ENCODE measurements around the gene ANKRD13D.
"Not testable (repeated sequence)": the region's sequence is repeated elsewhere in the genome, so short reads cannot be mapped to it uniquely, and the experiment has no call there.

ANKRD13D gene

DNA sequence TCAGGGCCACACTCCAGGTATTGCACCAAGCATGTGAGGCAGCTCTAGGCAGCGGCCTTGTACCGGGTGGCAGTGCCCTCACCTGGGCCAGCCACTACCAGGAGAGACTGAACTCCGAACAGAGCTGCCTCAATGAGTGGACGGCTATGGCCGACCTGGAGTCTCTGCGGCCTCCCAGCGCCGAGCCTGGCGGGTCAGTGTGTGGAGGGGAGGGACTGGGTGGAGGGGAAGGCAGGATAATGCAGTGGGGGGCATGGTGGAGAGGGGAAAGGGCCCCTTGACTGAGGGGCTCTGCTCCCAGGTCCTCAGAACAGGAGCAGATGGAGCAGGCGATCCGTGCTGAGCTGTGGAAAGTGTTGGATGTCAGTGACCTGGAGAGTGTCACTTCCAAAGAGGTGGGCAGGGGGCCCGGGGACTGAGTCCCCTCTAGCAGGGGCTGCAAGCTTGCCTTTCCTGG, 18.5 kb downstream of the ANKRD13D start:
- FAIRE-seq: no peak

DNA sequence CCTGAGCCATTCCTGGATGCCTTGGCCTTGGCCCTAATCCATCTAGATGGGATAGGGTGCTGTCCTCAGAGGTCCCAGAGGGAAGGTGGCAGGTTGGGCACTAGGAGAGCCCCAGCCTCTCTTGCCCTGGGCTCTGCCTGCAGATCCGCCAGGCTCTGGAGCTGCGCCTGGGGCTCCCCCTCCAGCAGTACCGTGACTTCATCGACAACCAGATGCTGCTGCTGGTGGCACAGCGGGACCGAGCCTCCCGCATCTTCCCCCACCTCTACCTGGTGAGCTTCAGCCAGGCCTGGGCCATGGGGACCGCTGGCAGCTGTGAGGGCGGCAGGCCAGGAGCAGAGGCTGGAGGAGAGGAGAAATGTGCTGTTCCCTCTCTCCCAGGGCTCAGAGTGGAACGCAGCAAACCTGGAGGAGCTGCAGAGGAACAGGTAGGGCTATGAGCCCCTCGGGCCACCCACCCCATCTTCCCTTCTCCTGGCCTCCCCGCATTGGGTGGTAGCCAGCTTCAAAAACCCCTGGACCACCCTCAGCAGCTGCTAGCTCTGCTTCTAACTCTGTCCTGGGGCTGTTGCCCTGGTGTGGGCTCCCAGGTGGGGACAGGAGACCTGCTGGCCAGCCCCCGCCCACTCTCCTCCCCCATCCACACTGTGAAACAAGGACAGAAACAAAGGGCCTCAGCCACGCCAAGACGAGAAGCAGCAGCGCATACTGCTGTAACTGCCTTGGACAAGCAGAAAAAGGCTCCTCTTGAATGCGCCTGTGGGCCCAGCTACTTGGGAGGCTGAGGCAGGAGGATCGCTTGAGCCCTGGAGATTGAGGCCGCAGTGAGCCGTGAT, 19.1 kb downstream of the ANKRD13D start:
- no peak for FAIRE-seq

DNA sequence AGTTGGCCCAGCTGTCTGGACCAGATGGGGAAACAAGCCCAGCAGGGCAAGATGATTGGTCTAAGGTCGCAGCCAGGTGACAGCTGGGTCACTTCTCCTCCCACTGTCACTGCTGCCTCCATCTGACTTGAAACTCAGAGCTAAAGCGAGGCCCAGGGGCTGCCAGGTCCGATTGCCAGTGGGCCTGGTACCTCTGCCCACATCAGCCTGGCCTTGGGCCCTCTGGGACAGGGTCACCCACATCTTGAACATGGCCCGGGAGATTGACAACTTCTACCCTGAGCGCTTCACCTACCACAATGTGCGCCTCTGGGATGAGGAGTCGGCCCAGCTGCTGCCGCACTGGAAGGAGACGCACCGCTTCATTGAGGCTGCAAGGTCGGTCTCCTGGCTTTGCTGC, 20.1 kb downstream of the ANKRD13D start:
- no peak for FAIRE-seq

DNA sequence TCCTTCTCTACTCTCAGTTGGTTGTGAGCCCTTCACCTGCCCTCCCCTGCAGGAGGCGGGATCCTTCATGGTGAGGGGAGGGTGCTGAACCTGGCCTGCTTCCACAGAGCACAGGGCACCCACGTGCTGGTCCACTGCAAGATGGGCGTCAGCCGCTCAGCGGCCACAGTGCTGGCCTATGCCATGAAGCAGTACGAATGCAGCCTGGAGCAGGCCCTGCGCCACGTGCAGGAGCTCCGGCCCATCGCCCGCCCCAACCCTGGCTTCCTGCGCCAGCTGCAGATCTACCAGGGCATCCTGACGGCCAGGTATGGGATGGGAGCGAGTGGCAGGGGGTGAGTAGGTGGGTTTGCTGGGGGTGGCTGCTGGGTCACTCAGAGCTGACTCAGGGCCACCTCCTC, 20.6 kb downstream of the ANKRD13D start:
- FAIRE-seq: no peak

DNA sequence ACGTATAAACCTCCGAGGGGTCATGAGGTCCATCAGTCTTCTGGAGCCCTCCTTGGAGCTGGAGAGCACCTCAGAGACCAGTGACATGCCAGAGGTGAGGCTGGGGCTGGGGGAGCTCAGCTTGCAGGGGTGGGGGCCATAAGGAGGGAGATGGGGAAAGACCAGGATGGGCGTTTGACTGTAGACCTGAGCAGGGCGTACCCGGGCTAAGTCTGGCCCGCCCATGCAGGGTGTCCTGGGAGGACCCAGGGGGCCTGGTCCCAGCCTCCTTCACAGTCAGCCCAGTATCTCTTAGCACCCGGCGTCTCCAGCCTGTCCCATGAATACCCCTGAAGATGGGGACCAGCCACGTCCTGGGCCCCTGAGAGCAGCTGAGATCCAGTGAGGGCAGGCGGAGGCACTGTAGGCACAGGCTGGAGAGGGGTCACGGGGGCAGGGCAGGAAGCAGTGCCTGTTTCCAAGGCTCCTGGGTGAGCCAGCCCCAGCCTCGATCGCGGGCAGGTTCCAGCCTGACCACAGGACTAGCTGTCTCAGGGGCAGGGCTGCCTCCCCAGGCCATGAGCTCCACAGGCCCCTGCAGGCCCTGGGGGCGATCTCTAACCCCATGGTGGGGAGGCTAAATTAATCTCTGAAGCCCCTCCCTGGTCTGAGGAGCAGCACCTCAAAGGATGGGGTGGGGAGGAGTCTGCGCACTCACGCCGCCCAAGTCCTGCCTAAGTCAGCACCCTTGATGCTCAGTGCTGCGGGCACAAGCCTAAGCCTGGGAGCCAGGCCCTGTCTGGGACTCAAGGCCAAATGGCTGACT, 21.3 kb downstream of the ANKRD13D start:
- no peak for FAIRE-seq

DNA sequence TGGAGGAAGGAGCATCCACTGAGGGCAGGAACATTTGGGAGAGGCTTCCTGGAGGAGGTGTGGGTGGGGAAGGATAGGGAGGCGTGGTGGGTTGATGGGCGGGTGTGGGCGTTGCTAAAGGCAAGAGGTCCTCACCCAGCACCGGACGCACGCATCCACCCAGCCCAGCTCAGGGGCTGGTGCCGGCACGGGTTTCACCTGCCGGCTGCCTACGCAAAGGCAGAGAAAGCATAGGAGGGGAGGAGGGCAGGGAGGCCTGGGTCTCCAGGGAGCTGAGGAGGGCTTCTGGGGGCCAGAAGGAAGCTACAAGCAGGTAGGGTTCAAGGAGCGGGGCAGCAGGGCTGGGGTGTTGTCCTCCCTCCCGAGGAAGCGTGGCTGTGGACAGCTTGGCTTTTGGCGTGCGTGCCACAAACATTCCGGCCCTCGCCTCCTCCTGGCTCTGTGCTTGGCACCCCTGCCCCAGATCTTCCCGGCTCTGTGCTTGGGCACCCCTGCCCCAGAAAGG, 22.0 kb downstream of the ANKRD13D start:
- no peak for FAIRE-seq

DNA sequence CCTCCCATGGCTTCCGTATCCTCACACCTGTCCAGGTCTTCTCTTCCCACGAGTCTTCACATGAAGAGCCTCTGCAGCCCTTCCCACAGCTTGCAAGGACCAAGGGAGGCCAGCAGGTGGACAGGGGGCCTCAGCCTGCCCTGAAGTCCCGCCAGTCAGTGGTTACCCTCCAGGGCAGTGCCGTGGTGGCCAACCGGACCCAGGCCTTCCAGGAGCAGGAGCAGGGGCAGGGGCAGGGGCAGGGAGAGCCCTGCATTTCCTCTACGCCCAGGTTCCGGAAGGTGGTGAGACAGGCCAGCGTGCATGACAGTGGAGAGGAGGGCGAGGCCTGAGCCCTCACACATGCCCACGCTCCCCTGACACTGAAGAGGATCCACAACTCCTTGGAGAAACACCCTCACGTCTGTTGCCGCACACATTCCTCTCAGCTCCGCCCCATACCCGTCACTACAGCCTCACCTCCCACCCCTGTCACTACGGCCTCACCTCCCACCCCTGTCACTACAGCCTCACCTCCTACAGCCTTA, 22.5 kb downstream of the ANKRD13D start:
- no peak for FAIRE-seq

DNA sequence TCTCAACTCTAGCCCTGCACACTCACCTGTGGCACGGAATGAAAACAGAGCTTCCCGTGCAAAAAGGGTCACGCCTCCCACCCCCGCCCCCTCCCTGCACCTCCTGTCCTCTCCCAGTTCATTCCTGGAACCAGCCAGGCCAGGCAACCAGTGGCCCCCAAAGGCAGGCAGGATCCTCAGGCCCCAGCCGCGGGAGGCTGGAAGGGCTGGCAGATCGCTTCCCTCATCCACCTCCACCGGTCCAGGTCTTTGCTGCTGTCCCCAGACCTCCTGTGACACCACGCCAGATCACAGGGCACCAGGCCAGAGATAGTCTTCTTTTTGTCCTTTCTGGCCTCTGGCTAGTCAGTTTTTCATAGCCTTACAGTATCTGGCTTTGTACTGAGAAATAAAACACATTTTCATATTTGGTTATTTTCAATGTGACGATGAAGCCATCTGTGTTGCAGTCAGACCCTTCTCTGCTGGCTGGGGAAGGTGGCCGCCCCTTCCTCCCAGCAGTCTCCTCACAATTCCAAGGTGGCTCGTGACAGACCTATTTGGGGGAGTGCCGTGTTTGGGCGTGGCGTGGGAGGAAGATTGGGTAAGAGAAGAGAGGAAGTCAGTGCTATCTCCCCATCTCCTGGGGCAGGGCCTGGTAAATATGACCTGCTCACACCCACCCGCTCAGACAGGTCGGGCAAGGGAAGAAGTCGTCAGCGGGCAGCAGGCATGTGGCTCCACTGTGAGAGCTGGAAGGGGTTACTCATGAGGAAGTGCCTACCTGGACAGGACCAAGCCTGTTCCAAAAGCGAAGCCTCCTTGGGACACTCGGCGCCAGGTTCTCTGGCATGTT, 23.3 kb downstream of the ANKRD13D start:
- no peak for FAIRE-seq

DNA sequence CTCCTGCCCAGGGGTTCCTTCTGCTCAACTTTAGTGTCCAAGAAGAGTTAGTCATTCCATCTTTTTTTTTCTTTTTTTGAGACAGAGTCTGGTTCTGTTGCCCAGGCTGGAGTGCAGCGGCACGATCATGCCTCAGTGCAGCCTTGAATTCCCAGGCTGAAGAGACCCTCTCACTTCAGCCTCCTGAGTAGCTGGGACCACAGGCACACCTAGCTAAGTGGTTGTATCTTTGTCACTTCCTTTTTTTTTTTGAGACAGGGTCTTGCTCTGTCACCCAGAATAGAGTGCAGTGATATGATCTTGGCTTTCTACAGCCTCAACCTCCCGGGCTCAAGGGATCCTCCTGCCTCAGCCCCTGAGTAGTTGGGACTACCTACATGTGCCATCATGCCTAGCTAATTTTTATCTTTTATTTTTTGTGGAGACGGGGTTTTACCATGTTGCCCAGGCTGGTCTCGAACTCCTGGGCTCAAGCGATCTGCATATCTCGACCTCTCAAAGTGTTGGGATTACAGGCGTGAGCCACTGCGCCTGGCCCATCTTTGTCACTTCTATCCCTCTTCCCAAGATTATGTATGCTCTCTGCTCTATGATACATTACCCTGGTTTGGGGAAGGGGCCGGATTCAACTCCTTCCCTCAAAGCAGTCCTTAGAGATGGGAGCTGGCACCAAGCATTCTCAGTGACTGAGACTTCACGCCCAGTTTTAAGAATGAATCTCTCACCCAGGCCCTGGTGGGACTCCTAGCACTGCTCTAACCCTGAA, 24.2 kb downstream of the ANKRD13D start:
- FAIRE-seq: no peak

DNA sequence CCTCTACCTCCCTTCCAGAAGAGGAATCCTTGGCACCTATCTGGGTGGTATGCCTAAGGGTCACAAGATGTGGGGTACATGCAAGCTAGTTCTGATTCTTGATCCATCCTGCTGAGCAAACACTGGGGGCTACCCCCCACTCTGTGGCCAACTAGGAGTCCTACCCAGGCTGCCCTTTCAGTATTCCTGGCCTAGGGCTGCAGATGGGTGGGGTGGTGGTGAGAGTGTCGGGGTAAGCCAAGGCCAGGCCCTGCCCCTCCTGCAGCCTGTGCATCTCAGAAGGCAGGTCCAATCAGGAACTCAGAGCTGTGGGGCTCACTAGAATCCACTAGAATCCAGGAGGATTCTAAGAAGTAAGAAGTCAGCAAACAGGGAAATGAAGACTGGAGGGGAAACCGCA, 25.1 kb downstream of the ANKRD13D start:
- FAIRE-seq: no peak

DNA sequence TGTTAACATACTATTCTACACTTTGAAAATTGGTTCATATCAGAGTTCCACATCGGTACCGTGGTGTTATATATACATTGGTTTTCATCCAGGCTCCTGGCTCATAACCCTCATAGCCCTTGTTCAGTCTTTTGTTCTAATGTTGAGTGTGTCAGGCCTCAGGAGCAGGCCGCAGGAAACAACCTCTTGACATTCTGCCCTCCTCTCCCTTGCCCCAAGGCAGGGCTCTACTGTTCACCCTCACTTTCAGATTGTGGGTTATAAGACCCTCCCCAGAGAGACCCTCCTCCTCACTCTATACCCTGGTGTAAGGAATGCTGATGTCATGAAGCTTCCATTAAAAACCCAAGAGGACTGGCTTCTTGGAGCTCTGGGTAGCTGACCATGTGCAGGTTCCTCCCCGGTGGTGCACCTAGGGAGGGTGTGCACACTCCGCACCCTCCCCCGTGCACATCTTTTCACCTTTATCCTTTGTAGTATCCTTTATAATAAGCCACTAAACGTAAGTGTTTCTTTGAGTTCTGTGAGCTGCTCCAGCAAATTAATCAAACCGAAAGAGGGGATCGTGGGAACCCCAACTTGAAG, 26.3 kb downstream of the ANKRD13D start:
- no peak for FAIRE-seq

DNA sequence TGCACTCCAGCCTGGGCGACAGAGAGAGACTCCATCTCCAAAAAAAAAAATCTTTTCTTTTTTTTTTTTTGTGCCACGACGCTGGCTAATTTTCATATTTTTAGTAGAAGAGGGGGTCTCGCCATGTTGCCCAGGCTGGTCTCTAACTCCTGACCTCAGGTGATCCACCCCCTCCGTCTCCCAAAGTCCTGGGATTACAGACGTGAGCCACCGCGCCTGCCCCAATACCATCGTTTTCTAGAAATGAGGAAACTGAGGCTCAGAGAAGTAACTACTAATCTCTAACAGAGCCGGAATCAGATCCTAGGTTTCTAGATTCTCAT, 27.7 kb downstream of the ANKRD13D start:
- FAIRE-seq: no peak

DNA sequence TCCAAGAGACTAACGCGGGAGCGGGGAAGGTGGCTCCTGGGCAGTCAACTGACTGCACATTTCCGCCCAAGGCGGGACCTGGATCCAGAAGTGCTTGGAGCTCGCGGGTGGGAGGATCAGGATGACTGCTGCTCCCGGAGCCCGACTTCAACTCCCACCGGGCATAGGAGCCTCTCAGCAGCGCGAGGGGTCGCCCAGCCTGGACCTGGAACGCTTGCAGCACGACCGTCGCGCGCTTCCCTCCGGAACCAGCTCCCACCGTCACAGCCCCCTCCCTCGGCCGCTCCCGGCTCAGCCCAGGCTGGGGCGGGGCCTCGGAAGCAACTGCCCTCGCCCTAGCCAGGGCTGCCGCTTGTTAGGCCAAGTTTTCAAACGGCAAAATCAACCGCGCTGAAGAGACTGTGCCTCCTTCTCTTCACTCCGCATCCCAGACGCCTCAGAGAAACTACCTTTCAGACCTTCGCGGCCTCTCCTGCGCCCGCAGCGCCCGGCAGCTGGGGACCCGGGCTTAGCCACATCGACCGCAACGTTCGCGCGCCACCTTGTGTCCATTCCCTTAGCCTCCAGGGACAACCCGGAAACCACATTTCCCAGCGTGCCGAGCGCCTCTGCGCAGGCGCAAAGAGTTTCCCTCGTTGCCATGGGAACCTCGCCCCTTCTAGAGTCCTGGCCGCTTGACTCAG, 28.2 kb downstream of the ANKRD13D start:
- no peak for FAIRE-seq

DNA sequence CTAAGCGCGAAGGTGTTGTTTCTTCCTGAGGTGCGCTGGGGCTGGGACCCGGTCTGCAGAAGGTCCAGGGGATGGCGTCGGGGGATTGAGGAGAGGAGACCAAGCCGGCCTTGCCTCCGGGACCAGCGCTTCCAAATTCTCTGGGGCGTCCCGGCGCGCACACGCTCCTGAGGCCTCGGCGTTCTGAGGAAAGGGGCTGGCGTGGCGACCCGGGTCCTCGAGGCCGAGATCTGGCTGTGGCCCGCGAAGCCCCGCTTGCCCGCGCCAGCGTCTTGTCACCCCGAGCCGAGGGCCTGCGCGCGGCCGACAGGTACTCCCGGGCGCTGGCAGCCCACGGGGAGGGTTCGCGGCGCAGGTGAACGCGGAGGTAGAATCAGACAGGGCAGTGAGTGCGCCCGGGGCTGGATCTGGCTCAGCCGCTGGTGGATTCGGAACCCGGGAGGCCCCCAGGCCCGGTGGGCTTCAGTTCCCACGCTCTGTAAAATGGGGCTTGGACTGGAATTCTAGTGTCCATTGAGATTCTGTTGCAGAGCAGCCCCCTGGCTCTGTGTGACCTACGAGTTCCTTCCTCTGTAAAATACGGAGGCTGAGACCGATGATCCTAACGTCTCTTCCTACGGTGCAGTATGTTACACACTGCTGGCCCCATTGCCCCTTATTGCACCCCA, 28.9 kb downstream of the ANKRD13D start:
- no peak for FAIRE-seq

DNA sequence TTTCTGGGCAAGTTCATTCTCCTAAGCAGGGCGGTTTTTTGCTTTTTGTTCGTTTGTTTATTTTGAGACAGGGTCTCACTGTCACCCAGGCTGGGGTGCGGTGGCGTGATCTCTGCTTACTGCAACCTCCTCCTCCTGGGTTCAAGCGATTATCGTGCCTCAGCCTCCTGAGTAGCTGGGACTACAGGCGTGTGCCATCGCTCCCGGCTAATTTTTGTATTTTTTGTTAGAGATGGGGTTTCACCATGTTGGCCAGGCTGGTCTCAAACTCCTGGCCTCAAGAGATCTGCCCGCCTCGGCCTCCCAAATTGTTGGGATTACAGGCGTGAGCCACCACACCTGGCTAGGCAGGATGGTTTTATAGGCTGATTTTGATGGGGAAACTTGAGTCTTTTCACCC, 29.8 kb downstream of the ANKRD13D start:
- not testable (repeated sequence) for FAIRE-seq

DNA sequence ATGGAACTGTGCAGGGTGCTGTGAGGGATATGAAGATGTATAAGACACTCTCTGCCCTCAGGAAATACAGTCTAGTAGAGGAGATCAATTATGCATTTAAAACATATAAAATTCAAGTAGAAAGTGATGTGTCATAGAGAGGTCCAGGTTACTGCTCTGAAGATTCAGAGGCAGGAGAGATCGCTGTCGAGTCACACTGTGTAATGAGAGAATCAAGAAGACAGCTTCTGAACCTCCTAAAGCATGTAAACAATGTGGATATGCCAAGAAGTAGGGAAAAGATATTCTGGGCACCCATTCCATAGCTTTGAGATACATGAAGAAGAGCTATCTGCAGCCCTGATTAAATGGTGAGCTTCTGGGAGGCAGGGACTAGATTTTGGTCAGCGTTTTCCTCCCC, 30.9 kb downstream of the ANKRD13D start:
- no peak for FAIRE-seq

DNA sequence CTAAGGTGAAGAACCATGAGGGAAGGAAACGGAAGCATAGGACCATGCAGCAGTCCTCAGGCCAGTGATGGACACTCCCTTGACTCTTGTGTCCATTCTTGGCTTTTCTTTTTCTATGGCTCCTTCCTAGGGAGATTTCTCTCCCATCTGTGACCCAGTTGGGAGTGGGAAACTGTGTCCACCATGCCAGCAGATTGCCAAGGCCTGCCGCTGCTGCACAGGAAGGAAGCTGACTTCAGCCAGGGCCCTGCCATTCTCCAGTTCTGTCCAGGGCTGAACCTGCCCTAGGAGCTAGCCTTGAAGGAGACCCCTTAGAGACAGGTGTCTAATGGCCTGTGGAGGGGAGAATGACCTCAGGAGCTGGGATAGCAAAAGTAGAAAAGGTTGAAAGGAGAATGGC, 31.6 kb downstream of the ANKRD13D start:
- no peak for FAIRE-seq

DNA sequence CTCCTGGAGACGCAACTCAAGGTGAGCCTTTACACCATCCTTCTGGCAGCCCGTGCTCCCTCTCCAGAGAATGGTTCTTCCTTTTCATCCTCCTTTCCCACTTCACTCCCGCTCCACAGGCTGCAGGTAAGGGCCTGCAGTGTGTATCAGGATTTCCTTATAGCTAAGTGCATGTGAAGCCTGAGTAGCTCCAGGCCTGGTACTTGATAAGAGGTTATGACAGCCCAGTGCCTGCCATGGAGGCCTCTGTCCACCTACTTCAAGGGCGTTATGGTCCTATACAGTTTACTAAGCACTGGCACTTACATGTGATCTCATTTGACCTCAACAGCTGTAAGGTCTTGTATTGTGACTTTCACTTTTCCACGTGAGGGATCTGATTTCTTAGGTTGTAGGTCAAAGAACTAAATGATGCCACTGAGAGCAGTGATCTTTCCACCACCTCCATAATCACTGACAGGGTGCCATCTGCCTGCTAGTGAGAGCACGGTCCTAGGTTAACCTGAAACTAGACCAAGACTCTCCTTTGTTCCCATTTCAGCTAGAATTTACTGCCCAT, 32.3 kb downstream of the ANKRD13D start:
- FAIRE-seq: no peak

DNA sequence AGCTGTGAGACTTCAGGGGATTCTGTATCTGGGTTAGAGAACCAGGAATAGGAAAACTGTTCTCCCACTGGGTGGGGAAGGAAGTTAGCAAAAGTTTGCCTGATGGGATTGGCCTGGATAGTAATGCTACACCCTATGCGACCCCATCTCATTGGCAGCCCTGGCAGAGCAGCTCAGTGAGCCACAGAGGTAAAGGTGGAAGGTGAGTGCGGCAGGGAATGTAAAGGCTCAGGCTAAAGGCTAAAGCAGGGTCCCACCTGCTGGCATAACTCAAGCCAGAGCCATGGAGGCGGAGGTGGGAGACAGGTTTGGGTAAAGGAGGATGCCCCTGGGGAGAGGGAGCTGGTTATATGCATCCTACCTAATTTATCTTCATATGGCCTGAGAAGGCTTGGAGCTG, 32.9 kb downstream of the ANKRD13D start:
- FAIRE-seq: no peak

DNA sequence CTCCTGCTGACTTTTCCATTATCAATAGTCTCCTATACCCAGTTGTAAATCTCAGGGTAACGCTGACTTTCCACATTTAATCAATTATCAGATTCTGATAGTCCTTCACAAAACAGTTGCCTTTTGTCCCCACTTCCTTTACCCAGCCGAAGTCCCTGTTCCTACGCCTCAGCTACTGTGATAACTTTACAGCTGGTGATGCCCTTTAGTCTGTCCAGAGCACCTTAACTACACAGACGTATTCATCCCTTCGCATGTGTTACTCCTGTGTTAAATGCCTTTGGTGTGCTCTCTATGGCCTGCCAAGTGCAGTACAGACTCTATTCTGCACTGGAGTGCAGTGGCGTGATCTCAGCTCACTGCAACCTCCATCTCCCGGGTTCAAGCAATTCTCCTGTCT, 34.4 kb downstream of the ANKRD13D start:
- no peak for FAIRE-seq
